HepG2 (cell line): Measurements from ENCODE around the gene FILIP1. TPM values are rescaled to one million over a fixed set of nuclear protein-coding genes. Genes with fewer than 3 reads are reported as not detected.
A peak's percentile ranks its signal among the peaks of the same experiment; 100 is the strongest.

Source experiments
- ADNP ChIP-seq: sonication (generic); formaldehyde crosslinking; IDR thresholded peaks from 2 replicates; pipeline ENCODE4 v1.4.0; 2020; ENCODE audit warnings: missing genetic modification reagents
- ARNTL ChIP-seq: sonication (generic); formaldehyde crosslinking; IDR thresholded peaks from 2 replicates; pipeline ENCODE4 v1.4.0; 2020; ENCODE audit warnings: mild to moderate bottlenecking, missing genetic modification reagents
- ASH2L ChIP-seq: fragments of 300-600, 200-600 bp; sonication (generic); IDR thresholded peaks from 2 replicates; pipeline ENCODE4 v1.7.0; 2017; ENCODE audit warnings: low read depth, mild to moderate bottlenecking, moderate library complexity, mixed read lengths, low read length; ENCODE audit not compliant: insufficient read length
- BORCS8-MEF2B ChIP-seq: sonication (generic); formaldehyde crosslinking; IDR thresholded peaks from 2 replicates; pipeline ENCODE4 v1.8.0; 2022; ENCODE audit warnings: mild to moderate bottlenecking, missing genetic modification reagents
- EZH2 ChIP-seq: conservative IDR thresholded peaks from 2 replicates; pipeline ENCODE4 v1.6.1; 2012; ENCODE audit warnings: mild to moderate bottlenecking, low read depth, low read length, moderate library complexity
- HMG20A ChIP-seq: IDR thresholded peaks from 2 replicates; pipeline ENCODE4 v1.6.1; 2016; ENCODE audit warnings: borderline replicate concordance
- KDM2A ChIP-seq: sonication (generic); formaldehyde crosslinking; IDR thresholded peaks from 2 replicates; pipeline ENCODE4 v1.4.0; 2020; ENCODE audit warnings: low read depth, missing genetic modification reagents, borderline replicate concordance
- NKX3-1 ChIP-seq: sonication (generic); formaldehyde crosslinking; IDR thresholded peaks from 2 replicates; pipeline ENCODE4 v1.5.0; 2020; ENCODE audit warnings: missing genetic modification reagents
- NR1H2 ChIP-seq: sonication (generic); formaldehyde crosslinking; IDR thresholded peaks from 2 replicates; pipeline ENCODE4 v1.8.1; 2022; ENCODE audit warnings: low read depth, missing genetic modification reagents, borderline replicate concordance
- PAWR ChIP-seq: sonication (generic); formaldehyde crosslinking; IDR thresholded peaks from 2 replicates; pipeline ENCODE4 v1.4.0; 2020; ENCODE audit warnings: missing genetic modification reagents, mild to moderate bottlenecking, borderline replicate concordance
- PPARG ChIP-seq: conservative IDR thresholded peaks from 2 replicates; pipeline ENCODE4 v1.6.1; 2016; ENCODE audit warnings: missing biosample characterization, missing genetic modification reagents
- SIX1 ChIP-seq: sonication (generic); formaldehyde crosslinking; IDR thresholded peaks from 2 replicates; pipeline ENCODE4 v1.4.0; 2020; ENCODE audit warnings: missing genetic modification reagents, borderline replicate concordance
- SSRP1 ChIP-seq: IDR thresholded peaks from 2 replicates; pipeline ENCODE4 v1.6.1; 2016; ENCODE audit warnings: control low read depth
- YY1 ChIP-seq: IDR thresholded peaks from 2 replicates; pipeline ENCODE4 v1.6.1; 2011; ENCODE audit warnings: low read length, low read depth, moderate library complexity, mild to moderate bottlenecking; ENCODE audit not compliant: insufficient read depth, insufficient replicate concordance
- ZBTB25 ChIP-seq: IDR thresholded peaks from 2 replicates; pipeline ENCODE4 v1.6.1; 2018; ENCODE audit warnings: missing genetic modification reagents
- ZFP36L2 ChIP-seq: sonication (generic); formaldehyde crosslinking; IDR thresholded peaks from 2 replicates; pipeline ENCODE4 v1.4.0; 2020; ENCODE audit warnings: missing genetic modification reagents
- ZFP91 ChIP-seq: sonication (generic); formaldehyde crosslinking; IDR thresholded peaks from 2 replicates; pipeline ENCODE4 v1.9.0; 2022; ENCODE audit warnings: missing genetic modification reagents, mild to moderate bottlenecking, borderline replicate concordance
- ZMAT3 ChIP-seq: sonication (generic); formaldehyde crosslinking; conservative IDR thresholded peaks from 2 replicates; pipeline ENCODE4 v1.7.0; 2021; ENCODE audit warnings: missing genetic modification reagents
- ZNF335 ChIP-seq: sonication (generic); formaldehyde crosslinking; IDR thresholded peaks from 2 replicates; pipeline ENCODE4 v1.4.0; 2020; ENCODE audit warnings: missing genetic modification reagents
- ZNF550 ChIP-seq: sonication (generic); formaldehyde crosslinking; IDR thresholded peaks from 2 replicates; pipeline ENCODE4 v1.4.0; 2020; ENCODE audit warnings: mild to moderate bottlenecking, missing genetic modification reagents, borderline replicate concordance
- ZNF598 ChIP-seq: sonication (generic); formaldehyde crosslinking; IDR thresholded peaks from 2 replicates; pipeline ENCODE4 v1.5.1; 2020; ENCODE audit warnings: mild to moderate bottlenecking, missing genetic modification reagents, borderline replicate concordance
- ZSCAN21 ChIP-seq: sonication (generic); formaldehyde crosslinking; IDR thresholded peaks from 2 replicates; pipeline ENCODE4 v1.8.0; 2022; ENCODE audit warnings: mild to moderate bottlenecking, missing genetic modification reagents, moderate library complexity, borderline replicate concordance
- polyA plus RNA-seq, 8 experiments: library from polyadenylated mRNA; depleted of rRNA in 3 of 8; stranded (reverse) in 7 of 8; unstranded in 1 of 8; fragments of >200 nt; fragmentation: Illumina TruSeq in 4 of 8; extraction: Trizol in 4 of 8; gene quantifications; 2 replicates each; pipeline versions ENCODE4 v1.2.1 to v1.2.3, GENCODE V29; 2011 to 2016; ENCODE audit warnings: low read depth in 4 of 8, missing spikeins in 1 of 8, mixed read lengths in 1 of 8; ENCODE audit not compliant: insufficient read depth in 1 of 8
- total RNA-seq, 5 experiments: library from RNA; depleted of rRNA; stranded (reverse); fragments of >200 nt; fragmentation: Illumina TruSeq; extraction: Trizol; gene quantifications; 2 replicates each; pipeline ENCODE4 v1.2.3, GENCODE V29; 2016; ENCODE audit warnings: low read depth in 1 of 5
- TF ChIP-seq, protein P1 (sequence below): IDR thresholded peaks from 2 replicates; pipeline ENCODE4 v1.6.1; 2012; ENCODE audit warnings: low read depth, low read length, improper control_type of control experiment
- TF ChIP-seq, protein P2 (sequence below): sonication (generic); formaldehyde crosslinking; IDR thresholded peaks from 2 replicates; pipeline ENCODE4 v1.5.1; 2020; ENCODE audit warnings: missing genetic modification reagents, mild to moderate bottlenecking, borderline replicate concordance

Gene FILIP1
- total and polyA plus RNA-seq, 2 of the 13 experiments (the other 11 are each of a cell fraction or from before 2014, with no cell fraction given) = not detected

DNA sequence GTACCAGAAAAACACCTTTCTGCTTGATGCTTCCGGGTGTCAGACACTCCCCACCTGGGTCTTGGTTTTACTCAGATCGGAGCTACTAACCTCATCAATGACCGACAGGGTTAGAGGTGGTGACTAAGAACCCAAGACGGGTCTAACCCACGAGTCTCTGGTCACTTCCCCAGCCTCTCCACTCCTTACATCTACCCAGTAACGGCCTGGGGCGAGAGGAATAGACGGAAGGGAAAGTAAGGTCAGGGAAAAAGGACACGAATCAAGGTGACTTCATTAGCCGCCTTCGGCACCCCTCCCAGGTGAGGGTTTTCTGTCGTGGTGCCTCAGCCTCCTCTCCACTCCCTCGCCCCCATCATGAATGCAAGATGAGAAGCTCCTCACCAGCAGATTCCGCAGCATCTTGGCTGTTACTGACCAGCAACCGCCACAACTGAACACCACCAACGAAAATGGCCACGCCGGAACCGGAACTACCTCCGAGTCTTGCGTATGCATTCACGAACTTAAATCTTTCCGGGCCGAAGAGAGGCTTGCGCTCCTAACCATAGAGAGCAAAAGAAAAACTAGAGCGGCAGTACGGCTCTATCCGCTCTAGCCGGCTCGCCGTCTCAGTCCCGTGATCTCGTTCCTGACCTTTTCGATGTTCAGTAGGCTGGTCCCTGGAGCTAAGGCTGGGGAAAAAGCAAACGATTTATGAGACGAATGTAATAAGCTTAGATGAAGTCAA is 250.1 kb downstream of the FILIP1 start, which contains the start of gene COX7A2 (continued):
- TF ChIP-seq ZBTB25 (CRISPR knock-in tag) = peak; percentile 89
- TF ChIP-seq SIX1 (CRISPR knock-in tag) = no peak
- no peak for TF ChIP-seq PPARG (CRISPR knock-in tag)
- TF ChIP-seq, protein P1, sequence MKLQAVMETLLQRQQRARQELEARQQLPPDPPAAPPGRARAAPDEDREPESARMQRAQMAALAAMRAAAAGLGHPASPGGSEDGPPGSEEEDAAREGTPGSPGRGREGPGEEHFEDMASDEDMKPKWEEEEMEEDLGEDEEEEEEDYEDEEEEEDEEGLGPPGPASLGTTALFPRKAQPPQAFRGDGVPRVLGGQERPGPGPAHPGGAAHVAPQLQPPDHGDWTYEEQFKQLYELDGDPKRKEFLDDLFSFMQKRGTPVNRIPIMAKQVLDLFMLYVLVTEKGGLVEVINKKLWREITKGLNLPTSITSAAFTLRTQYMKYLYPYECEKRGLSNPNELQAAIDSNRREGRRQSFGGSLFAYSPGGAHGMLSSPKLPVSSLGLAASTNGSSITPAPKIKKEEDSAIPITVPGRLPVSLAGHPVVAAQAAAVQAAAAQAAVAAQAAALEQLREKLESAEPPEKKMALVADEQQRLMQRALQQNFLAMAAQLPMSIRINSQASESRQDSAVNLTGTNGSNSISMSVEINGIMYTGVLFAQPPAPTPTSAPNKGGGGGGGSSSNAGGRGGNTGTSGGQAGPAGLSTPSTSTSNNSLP = peak; percentile 43; the same call in 1 of the 2 replicates
- TF ChIP-seq ADNP = no peak
- no peak for TF ChIP-seq ZFP36L2
- TF ChIP-seq ZMAT3 = no peak
- TF ChIP-seq ZNF550 (CRISPR knock-in tag) = no peak
- no peak for TF ChIP-seq ZSCAN21 (CRISPR knock-in tag)
- TF ChIP-seq ARNTL (CRISPR knock-in tag) = no peak
- no peak for TF ChIP-seq SSRP1 (CRISPR knock-in tag)
- peak; percentile 51; the same call in 1 of the 2 replicates for TF ChIP-seq BORCS8-MEF2B (CRISPR knock-in tag)
- TF ChIP-seq YY1 = peak; percentile 91
- TF ChIP-seq ZFP91 (CRISPR knock-in tag) = peak; percentile 86
- no peak; the same call in 1 of the 2 replicates for TF ChIP-seq HMG20A (CRISPR knock-in tag)
- no peak for TF ChIP-seq NR1H2
- peak; percentile 93 for TF ChIP-seq ASH2L
- TF ChIP-seq PAWR (CRISPR knock-in tag) = no peak
- TF ChIP-seq, protein P2, sequence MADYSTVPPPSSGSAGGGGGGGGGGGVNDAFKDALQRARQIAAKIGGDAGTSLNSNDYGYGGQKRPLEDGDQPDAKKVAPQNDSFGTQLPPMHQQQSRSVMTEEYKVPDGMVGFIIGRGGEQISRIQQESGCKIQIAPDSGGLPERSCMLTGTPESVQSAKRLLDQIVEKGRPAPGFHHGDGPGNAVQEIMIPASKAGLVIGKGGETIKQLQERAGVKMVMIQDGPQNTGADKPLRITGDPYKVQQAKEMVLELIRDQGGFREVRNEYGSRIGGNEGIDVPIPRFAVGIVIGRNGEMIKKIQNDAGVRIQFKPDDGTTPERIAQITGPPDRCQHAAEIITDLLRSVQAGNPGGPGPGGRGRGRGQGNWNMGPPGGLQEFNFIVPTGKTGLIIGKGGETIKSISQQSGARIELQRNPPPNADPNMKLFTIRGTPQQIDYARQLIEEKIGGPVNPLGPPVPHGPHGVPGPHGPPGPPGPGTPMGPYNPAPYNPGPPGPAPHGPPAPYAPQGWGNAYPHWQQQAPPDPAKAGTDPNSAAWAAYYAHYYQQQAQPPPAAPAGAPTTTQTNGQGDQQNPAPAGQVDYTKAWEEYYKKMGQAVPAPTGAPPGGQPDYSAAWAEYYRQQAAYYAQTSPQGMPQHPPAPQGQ (CRISPR knock-in tag) = no peak
- TF ChIP-seq NKX3-1 = 0 out of 2 replicates have a peak, but pooled peaks have one; percentile 54
- TF ChIP-seq EZH2 = no peak
- no peak for TF ChIP-seq ZNF335
- TF ChIP-seq KDM2A (CRISPR knock-in tag) = peak; percentile 94; the same call in 1 of the 2 replicates
- no peak for TF ChIP-seq ZNF598 (CRISPR knock-in tag)
